ENCODE measurements around the gene AHRR. TPM values are rescaled to one million over a fixed set of nuclear protein-coding genes. Genes with fewer than 3 reads are reported as not detected.

AHRR gene
- total RNA-seq, 1 donor from 2014 or later = not detected

GRCh38 chr5:482021-482420 lies 160.5 kb downstream of the AHRR start:
- DNase-seq (ENCODE audit: low spot score in 2 of 2) = no peak
- intact Hi-C loops (cut with DNase I) = no loop called here
- Histone ChIP-seq H3K4me1 (no peaks in the 10 kb centered on the region), H3K27me3 (peaks cover 11% of the 10 kb centered on the region), H3K9me3 (no peaks in the 10 kb centered on the region), H3K36me3 (no peaks in the 10 kb centered on the region), H3K4me3 (no peak overlapping the region), H3K27ac (no peak overlapping the region)
- TF ChIP-seq CTCF (IDR thresholded peaks at IDR 0.05) = no peak

- no peaks in the 10 kb centered on the region for H3K9me3 ChIP-seq
- no peak for TF ChIP-seq CTCF (IDR thresholded peaks at IDR 0.05)
- H3K36me3 ChIP-seq = no peaks in the 10 kb centered on the region
- H3K27me3 ChIP-seq = peaks cover 11% of the 10 kb centered on the region
- no peak for DNase-seq (ENCODE audit: low spot score in 2 of 2)
- no peak overlapping the region for H3K4me3 ChIP-seq
- no peaks in the 10 kb centered on the region for H3K4me1 ChIP-seq
- intact Hi-C loops (cut with DNase I) = no loop called here
- H3K27ac ChIP-seq = no peak overlapping the region
Measured at GRCh38 chr5:482506-482905, 161.0 kb downstream of the AHRR start.

GRCh38 chr5:483011-483410 lies 161.5 kb downstream of the AHRR start:
- H3K27me3 ChIP-seq = peaks cover 11% of the 10 kb centered on the region
- intact Hi-C loops (cut with DNase I) = no loop called here
- H3K4me3 ChIP-seq = no peak overlapping the region
- H3K36me3 ChIP-seq = no peaks in the 10 kb centered on the region
- H3K27ac ChIP-seq = no peak overlapping the region
- H3K4me1 ChIP-seq = no peaks in the 10 kb centered on the region
- no peaks in the 10 kb centered on the region for H3K9me3 ChIP-seq
- no peak for TF ChIP-seq CTCF (IDR thresholded peaks at IDR 0.05)
- DNase-seq (ENCODE audit: low spot score in 2 of 2) = no peak

- intact Hi-C loops (cut with DNase I) = no loop called here
- no peak for TF ChIP-seq CTCF (IDR thresholded peaks at IDR 0.05)
- no peak for DNase-seq (ENCODE audit: low spot score in 2 of 2)
- Histone ChIP-seq H3K27me3 (peaks cover 10% of the 10 kb centered on the region), H3K27ac (no peak overlapping the region), H3K36me3 (no peaks in the 10 kb centered on the region), H3K9me3 (no peaks in the 10 kb centered on the region), H3K4me1 (no peaks in the 10 kb centered on the region), H3K4me3 (no peak overlapping the region)
Measured at GRCh38 chr5:483434-484140, 162.1 kb downstream of the AHRR start.

GRCh38 chr5:484556-484955 lies 163.0 kb downstream of the AHRR start:
- intact Hi-C loops (cut with DNase I) = no loop called here
- H3K27ac ChIP-seq = no peak overlapping the region
- H3K4me1 ChIP-seq = no peaks in the 10 kb centered on the region
- no peaks in the 10 kb centered on the region for H3K9me3 ChIP-seq
- H3K4me3 ChIP-seq = no peak overlapping the region
- H3K36me3 ChIP-seq = no peaks in the 10 kb centered on the region
- TF ChIP-seq CTCF (IDR thresholded peaks at IDR 0.05) = no peak
- peaks cover under 1% of the 10 kb centered on the region for H3K27me3 ChIP-seq
- no peak for DNase-seq (ENCODE audit: low spot score in 2 of 2)

Data from ascending aorta (tissue), 2 donors.